Glomerular endothelial cell (primary cell): ENCODE measurements around the gene NSL1. TPM values are rescaled to one million over a fixed set of nuclear protein-coding genes. Genes with fewer than 3 reads are reported as not detected.
A peak's percentile ranks its signal among the peaks of the same experiment; 100 is the strongest.
"Not testable (repeated sequence)": the region's sequence is repeated elsewhere in the genome, so short reads cannot be mapped to it uniquely, and the experiment has no call there.

ENCODE experiments used
- DNase-seq: peaks from one replicate; pipeline ENCODE4 v3.0.0-alpha.2; 2011; ENCODE audit warnings: low read depth, low spot score; ENCODE audit errors: extremely low read depth
- total RNA-seq: library from RNA; depleted of rRNA; stranded (reverse); fragments of >200 nt; gene quantifications from 2 replicates; pipeline ENCODE4 v1.2.3, GENCODE V29; 2015

NSL1 gene
- total RNA-seq, 1 donor from 2014 or later = 25.8 TPM

- no peak for DNase-seq
Observed at GRCh38 chr1:212752252-212752933, 39.2 kb downstream of the NSL1 start.

- DNase-seq = peak; percentile 47
Observed at GRCh38 chr1:212749821-212750535, 41.6 kb downstream of the NSL1 start.

DNA sequence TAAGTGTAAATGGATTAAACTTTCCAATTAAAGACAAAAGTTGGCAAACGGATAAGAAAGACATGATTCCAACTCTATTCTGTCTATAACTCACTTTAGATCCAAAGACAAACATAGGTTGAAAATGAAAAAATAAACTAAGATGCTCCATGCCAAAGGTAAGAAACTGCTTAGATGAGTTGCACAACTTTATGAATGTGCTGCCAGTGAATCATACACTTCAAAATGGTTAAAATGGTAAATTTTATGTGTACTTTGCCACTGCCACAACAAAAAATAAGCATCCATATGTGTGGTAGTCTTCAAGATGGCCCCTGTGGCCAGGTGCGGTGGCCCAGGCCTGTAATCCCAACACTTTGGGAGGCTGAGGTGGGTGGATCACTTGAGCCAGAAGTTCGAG lies 45.0 kb downstream of the NSL1 start:
- DNase-seq = no peak

- DNase-seq = no peak
Observed at GRCh38 chr1:212745303-212745702, 46.3 kb downstream of the NSL1 start.

DNA sequence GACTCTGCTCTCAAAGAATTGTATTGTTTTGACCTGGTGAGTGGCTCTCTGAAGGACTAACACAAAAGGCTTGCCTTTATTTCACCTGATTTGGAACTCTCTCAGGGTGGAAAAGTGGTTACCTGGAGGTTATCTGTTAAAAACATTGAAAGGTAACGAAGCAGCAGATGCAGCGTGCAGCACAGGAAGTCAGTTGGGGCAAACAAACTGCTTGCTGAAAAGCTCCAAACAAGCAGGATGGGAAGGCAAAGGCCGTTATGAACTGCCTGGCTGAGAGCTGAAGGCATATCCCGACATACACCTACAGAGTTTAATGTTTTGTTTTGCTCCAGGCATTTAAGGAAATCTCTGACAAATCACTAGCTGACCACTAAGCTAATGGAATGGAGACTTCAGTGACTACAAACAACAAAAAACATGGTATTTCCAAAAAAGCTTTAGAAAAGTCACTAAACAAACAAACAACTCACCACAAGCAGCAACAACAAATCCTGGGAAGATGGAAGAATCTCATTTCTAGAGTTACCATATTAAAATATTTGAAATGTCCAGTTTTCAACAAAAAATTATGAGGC lies 47.6 kb downstream of the NSL1 start:
- no peak for DNase-seq

- no peak for DNase-seq
Observed at GRCh38 chr1:212738330-212738729, 53.2 kb downstream of the NSL1 start.

DNA sequence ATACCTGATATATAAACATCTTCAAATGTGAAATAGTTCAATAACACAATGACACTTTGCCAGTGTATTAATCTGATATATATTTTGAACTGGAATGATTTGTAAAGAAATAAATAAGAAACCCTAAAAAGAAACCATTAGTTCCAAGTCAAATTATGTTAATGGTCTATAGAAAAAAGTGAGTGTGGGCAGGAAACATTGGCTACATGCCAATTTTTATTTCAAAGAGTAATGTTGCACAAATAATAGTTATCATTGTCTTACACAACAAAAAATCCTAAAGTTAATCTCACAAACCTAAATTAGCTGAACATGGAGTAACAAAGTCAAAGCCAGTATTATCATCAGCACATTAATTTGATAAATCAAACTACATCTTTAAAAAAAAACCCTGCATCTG lies 54.0 kb downstream of the NSL1 start:
- no peak for DNase-seq

GRCh38 chr1:212733109-212733508 lies 58.5 kb downstream of the NSL1 start:
- no peak for DNase-seq

GRCh38 chr1:212731630-212732029 lies 59.9 kb downstream of the NSL1 start:
- no peak for DNase-seq

DNA sequence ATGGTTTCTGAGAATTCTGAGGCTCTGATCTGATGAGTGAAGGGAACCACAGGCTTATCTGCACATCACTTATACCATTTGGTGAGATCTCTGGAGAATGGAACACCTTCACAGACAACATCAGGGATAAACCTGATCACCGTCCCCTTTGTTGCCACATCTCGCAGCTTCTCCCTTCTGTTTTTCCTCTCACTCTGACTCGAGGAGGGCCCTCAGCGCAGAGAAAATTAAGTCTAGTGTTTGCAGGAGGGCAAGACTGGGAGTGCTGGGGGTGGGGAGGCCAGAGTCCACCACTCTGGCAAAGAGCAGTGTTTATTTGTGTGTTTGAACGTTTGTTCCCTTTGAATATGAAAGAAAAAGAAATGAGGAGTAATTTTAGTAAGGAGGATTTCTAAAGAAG lies 63.0 kb downstream of the NSL1 start:
- DNase-seq = no peak

DNA sequence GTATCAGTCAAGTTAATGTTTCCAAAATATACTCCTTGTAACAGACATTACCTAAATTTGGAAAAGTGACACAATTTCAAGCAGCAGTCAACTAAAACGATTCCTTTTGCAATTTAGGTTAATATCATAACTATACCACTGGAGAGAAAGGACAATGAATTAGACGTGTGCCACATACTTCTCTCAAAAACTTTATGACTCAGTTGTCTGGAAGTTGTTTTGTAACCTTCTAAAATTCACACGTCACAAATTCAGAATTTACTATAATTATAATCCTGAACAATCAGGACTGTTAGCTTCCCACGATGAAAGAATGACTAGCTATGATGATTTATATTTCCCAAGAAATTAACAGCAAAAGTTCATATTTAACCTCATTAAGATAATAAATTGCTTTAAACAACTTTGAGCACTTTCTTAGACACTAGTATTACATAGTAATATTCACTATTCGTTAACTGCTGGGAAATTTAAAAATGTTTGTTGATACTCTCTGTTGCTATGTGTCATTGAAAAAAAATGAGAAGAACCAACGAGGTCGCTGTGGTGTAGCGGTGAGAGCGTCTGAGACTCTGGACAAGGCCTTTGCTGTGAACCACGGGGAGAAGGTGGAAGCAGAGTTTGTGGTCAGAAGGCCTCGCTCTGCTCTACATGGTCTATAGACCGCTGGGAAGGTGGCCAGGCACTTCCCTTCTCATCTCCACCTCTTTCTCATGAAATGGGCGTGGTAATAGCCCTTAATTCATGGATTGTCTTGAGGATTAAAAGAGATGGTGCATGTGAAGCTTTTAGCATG lies 64.0 kb downstream of the NSL1 start:
- no peak for DNase-seq

GRCh38 chr1:212724679-212725078 lies 66.9 kb downstream of the NSL1 start:
- not testable (repeated sequence) for DNase-seq

DNA sequence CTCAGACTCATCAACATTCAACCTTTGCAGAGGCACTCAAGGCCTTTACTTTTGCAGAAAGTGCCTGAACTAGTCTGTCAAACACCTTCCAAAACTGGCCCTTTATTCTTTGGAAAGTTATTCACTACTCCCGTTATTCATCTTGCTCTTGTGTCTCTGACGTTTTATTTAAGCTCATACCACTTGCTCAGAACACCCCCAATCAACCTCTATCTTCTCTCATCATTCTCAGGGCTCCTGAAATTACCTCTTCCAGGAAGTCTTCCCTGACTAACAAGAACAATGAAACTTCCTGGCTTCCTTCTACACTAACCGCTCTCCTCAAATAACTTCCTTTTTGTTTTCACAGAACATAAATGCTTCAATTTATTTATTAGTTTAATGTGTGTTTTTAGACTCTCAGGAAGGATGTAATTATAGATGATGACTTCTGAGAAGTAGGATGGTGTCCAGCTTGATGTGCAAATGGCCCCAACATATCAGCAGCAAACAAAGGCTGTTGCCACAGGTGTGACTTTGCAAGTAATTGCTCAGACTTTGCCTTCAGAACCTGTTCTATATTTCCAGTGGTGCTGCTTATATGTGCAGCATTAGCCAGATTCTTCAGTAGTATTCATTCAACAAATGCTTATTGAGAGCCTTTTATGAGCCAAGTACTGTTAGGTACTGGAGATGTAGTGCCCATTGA lies 69.2 kb downstream of the NSL1 start:
- DNase-seq = no peak

GRCh38 chr1:212721388-212722247 lies 70.0 kb downstream of the NSL1 start:
- no peak for DNase-seq

- no peak for DNase-seq
Observed at GRCh38 chr1:212719633-212720032, 71.9 kb downstream of the NSL1 start.

- DNase-seq = no peak
Observed at GRCh38 chr1:212718499-212718898, 73.1 kb downstream of the NSL1 start.

- no peak for DNase-seq
Observed at GRCh38 chr1:212716161-212716560, 75.4 kb downstream of the NSL1 start.

GRCh38 chr1:212713465-212714136 lies 78.0 kb downstream of the NSL1 start:
- DNase-seq = no peak
